Transverse colon (tissue), 4 donors: ENCODE data around the gene TRIM8. TPM values are rescaled to one million over a fixed set of nuclear protein-coding genes. Genes with fewer than 3 reads are reported as not detected.

Experiments
- DNase-seq: peaks from one replicate; pipeline ENCODE4 v3.0.0-alpha.2; 2019
- H3K27ac ChIP-seq, 4 donors: fragments of 200-600 bp; sonication (generic); 2 replicates each; pipeline ENCODE4 v1.5.1; 2016 to 2018; ENCODE audit warnings: inconsistent platforms in 4 of 4
- H3K27me3 ChIP-seq: fragments of 200-600 bp; sonication (generic); 2 replicates; pipeline ENCODE4 v1.5.1; 2017; ENCODE audit warnings: inconsistent platforms
- H3K36me3 ChIP-seq, 4 donors: fragments of 200-600 bp; sonication (generic); 2 replicates each; pipeline ENCODE4 v1.5.1; 2017 to 2019; ENCODE audit warnings: inconsistent platforms in 4 of 4
- H3K4me1 ChIP-seq, 4 donors: fragments of 200-600 bp; sonication (generic); 2 replicates each; pipeline ENCODE4 v1.5.1; 2017 to 2020; ENCODE audit warnings: inconsistent platforms in 4 of 4
- H3K4me3 ChIP-seq, 4 donors: fragments of 200-600 bp; sonication (generic); 1 replicate in 1 of 4; 2 replicates in 3 of 4; pipeline versions ENCODE4 v1.5.1 to v1.6.1; 2017 to 2019; ENCODE audit warnings: inconsistent platforms in 4 of 4
- H3K9me3 ChIP-seq, 2 donors: fragments of 200-600 bp; sonication (generic); 2 replicates each; pipeline ENCODE4 v1.5.1; 2017 to 2019; ENCODE audit warnings: inconsistent platforms in 2 of 2
- EP300 ChIP-seq: sonication (generic); formaldehyde crosslinking; IDR thresholded peaks from one replicate; pipeline ENCODE4 v1.6.1; 2017; ENCODE audit warnings: antibody characterized with exemption, low read depth
- POLR2A ChIP-seq: fragments of 450-650 bp; IDR thresholded peaks from one replicate; pipeline ENCODE4 v1.6.1; 2016; ENCODE audit warnings: antibody characterized with exemption, mild to moderate bottlenecking, moderate library complexity
- POLR2AphosphoS5 ChIP-seq, 3 donors: sonication (generic); formaldehyde crosslinking; IDR thresholded peaks; one replicate each; pipeline ENCODE4 v1.6.1; 2016; ENCODE audit warnings: antibody characterized with exemption in 3 of 3
- WGBS, 2 donors: methylation state at CpG; one replicate each; pipeline ENCODE4 v1.1.5; 2018; ENCODE audit warnings: low coverage in 1 of 2; 5-methylcytosine and 5-hydroxymethylcytosine counted together
- in situ Hi-C, 4 donors: fragments of 200-750 bp; cut with MboI; loops; one replicate each; pipeline versions ENCODE4 v1.15.0 to v1.15.1; 2017; ENCODE audit warnings: low sequenced_read_pairs in 3 of 4, low pct_ligation_motif_present in 1 of 4, low pct_unique_long_range_greater_than_20kb in 1 of 4
- intact Hi-C: fragments of 100-400 bp; cut with DNase I; formaldehyde crosslinking; loops from one replicate; pipeline ENCODE4 v1.15.1; 2023; ENCODE audit warnings: low total_unique reads
- total RNA-seq, 4 donors: library from RNA; depleted of rRNA; stranded (reverse); fragments of >200 nt; gene quantifications; one replicate each; pipeline ENCODE4 v1.1.0, GENCODE V29; 2016
- TF ChIP-seq, protein P1 (sequence below), 5 experiments: fragments of 200-600 bp in 3 of 5; fragments of 450-650 bp in 2 of 5; sonication (generic) in 3 of 5; IDR thresholded peaks; 1 replicate in 2 of 5; 2 replicates in 3 of 5; pipeline ENCODE4 v1.5.1; 2016 to 2017; ENCODE audit warnings: antibody characterized with exemption in 5 of 5, inconsistent platforms in 3 of 5, mild to moderate bottlenecking in 2 of 5, moderate library complexity in 1 of 5

Gene TRIM8
- total RNA-seq, 4 donors from 2014 or later: 59.1 to 108 (median 66.8) TPM

DNA sequence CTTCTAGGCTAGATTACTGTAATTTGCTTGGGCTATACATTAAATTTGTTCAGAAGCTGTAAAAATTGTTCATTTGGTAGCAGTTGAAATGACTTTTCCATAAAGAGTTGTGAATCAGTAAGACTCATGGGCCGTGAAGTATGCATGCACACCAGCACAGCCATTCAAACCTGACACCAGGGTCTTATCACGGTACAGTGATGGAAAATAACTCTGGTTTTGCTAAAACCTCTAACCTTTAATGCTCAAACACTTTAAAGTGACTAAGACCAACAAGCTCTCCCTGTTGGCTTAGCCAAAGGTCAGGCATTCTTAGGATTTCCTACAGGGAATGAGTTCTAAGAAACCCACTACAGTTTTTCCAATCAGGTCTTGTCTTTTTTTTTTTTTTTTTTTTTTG is 58.5 kb downstream of the TRIM8 start:
- TF ChIP-seq, protein P1, sequence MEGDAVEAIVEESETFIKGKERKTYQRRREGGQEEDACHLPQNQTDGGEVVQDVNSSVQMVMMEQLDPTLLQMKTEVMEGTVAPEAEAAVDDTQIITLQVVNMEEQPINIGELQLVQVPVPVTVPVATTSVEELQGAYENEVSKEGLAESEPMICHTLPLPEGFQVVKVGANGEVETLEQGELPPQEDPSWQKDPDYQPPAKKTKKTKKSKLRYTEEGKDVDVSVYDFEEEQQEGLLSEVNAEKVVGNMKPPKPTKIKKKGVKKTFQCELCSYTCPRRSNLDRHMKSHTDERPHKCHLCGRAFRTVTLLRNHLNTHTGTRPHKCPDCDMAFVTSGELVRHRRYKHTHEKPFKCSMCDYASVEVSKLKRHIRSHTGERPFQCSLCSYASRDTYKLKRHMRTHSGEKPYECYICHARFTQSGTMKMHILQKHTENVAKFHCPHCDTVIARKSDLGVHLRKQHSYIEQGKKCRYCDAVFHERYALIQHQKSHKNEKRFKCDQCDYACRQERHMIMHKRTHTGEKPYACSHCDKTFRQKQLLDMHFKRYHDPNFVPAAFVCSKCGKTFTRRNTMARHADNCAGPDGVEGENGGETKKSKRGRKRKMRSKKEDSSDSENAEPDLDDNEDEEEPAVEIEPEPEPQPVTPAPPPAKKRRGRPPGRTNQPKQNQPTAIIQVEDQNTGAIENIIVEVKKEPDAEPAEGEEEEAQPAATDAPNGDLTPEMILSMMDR (IDR thresholded peaks at IDR 0.05): no peak
- no peak for TF ChIP-seq POLR2AphosphoS5 (IDR thresholded peaks at IDR 0.05)
- TF ChIP-seq POLR2A: no peak
- no peak for TF ChIP-seq EP300
- H3K4me3 ChIP-seq: no peak overlapping the region
- 67 to 98% methylated on average over 1 to 2 of the region's 2 CpGs for WGBS, 2 donors
- DNase-seq: no peak
- H3K4me1 ChIP-seq: no peaks in the 10 kb centered on the region
- in situ Hi-C loops: no loop called here
- peaks cover 0 to 10% (median 3%) of the 10 kb centered on the region in 4 donors for H3K36me3 ChIP-seq
- no peaks in the 10 kb centered on the region for H3K9me3 ChIP-seq
- no peak overlapping the region for H3K27ac ChIP-seq
- intact Hi-C loops: no loop called here
- no peaks in the 10 kb centered on the region for H3K27me3 ChIP-seq

DNA sequence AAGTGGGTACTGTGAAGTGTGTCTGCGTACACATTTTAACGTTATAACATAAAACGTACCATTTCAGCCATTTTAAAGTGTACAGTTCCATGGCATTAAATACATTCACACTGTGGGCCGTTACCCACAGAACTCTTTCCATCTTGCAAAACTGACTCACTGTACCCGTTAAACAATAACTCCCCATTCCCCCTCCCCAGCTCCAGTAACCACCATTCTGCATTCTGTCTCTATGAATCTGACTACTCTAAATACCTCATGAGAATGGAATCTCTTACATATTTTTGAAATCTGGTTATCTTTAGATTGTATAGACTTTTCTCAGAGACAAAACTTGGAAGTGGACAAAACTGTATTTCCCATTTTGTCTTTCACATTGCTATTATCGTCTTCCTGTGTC is 60.6 kb downstream of the TRIM8 start:
- in situ Hi-C loops (no loop called here), intact Hi-C loops (no loop called here)
- TF ChIP-seq, protein P1 (IDR thresholded peaks at IDR 0.05): no peak
- TF ChIP-seq POLR2AphosphoS5 (IDR thresholded peaks at IDR 0.05): no peak
- TF ChIP-seq EP300: no peak
- no peak for TF ChIP-seq POLR2A
- Histone ChIP-seq H3K9me3 (no peaks in the 10 kb centered on the region), H3K27me3 (no peaks in the 10 kb centered on the region), H3K27ac (no peak overlapping the region), H3K36me3 (no peaks in the 10 kb centered on the region), H3K4me1 (no peaks in the 10 kb centered on the region), H3K4me3 (no peak overlapping the region)
- 68 to 88% methylated on average over 3 to 6 of the region's 6 CpGs for WGBS, 2 donors
- DNase-seq: no peak

DNA sequence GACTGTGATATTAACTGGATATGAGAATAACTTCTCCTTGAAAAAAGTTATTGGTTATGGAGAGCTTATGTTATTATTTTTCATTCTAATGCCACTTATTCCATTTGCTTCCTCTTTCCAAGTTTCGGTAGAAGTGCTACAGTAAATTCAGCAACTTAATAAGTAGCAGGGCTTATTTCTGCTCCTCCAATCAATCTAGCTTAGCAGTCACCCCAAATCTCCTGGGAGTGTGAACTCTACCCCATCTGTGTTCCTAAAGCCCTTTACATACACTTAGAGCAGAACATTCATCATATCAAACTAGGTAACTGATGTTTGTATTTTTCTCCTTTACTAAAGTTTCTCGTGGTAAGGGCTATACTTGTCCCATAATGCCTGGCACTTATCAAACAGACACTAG is 61.3 kb downstream of the TRIM8 start:
- in situ Hi-C loops: no loop called here
- Histone ChIP-seq H3K4me1 (no peaks in the 10 kb centered on the region), H3K9me3 (no peaks in the 10 kb centered on the region), H3K27ac (no peak overlapping the region), H3K4me3 (no peak overlapping the region), H3K27me3 (no peaks in the 10 kb centered on the region), H3K36me3 (no peaks in the 10 kb centered on the region)
- DNase-seq: no peak
- 55 to 92% methylated on average over 2 of the region's 2 CpGs for WGBS, 2 donors
- TF ChIP-seq EP300: no peak
- TF ChIP-seq POLR2AphosphoS5 (IDR thresholded peaks at IDR 0.05): no peak
- TF ChIP-seq, protein P1 (IDR thresholded peaks at IDR 0.05): no peak
- TF ChIP-seq POLR2A: no peak
- intact Hi-C loops: no loop called here

Other genes starting within 250 kb of the TRIM8 start
- 10 to 100 TPM in 3 of 4 donors, 1 to 10 TPM in 1; 4.4 to 24.5 (median 17.8) TPM for gene NFKB2, start 248.8 kb upstream of the TRIM8 start, total RNA-seq
- gene PSD, start 225.7 kb upstream of the TRIM8 start, total RNA-seq: 10 to 100 TPM; 38.9 to 56.1 (median 49.4) TPM
- gene FBXL15, start 223.6 kb upstream of the TRIM8 start, total RNA-seq: 10 to 100 TPM; 16.7 to 56.3 (median 46.0) TPM
- 10 to 100 TPM in 3 of 4 donors, 1 to 10 TPM in 1; 5.2 to 35.2 (median 33.5) TPM for gene CUEDC2, start 211.9 kb upstream of the TRIM8 start, total RNA-seq
- gene C10orf95, start 192.9 kb upstream of the TRIM8 start, total RNA-seq: 10 to 100 TPM in 1 of 4 donors, 1 to 10 TPM in 1, under 1 TPM in 2; 0.48 to 34.4 (median 1.1) TPM
- 10 to 100 TPM; 49.7 to 90.8 (median 79.4) TPM for gene ACTR1A, start 141.8 kb upstream of the TRIM8 start, total RNA-seq
- 10 to 100 TPM in 1 of 4 donors, 1 to 10 TPM in 3; 5.4 to 13.8 (median 6.6) TPM for gene SUFU, start 140.5 kb upstream of the TRIM8 start, total RNA-seq
- 1 to 10 TPM; 2.2 to 3.4 (median 2.8) TPM for gene ARL3, start 69.9 kb downstream of the TRIM8 start, total RNA-seq
- 10 to 100 TPM in 2 of 4 donors, 1 to 10 TPM in 2; 2.1 to 64.9 (median 7.3) TPM for gene SFXN2, start 70.2 kb downstream of the TRIM8 start, total RNA-seq
- 100 to 1,000 TPM in 2 of 4 donors, 10 to 100 TPM in 2; 68.9 to 168 (median 129) TPM for gene WBP1L, start 99.5 kb downstream of the TRIM8 start, total RNA-seq
- gene CYP17A1, start 192.9 kb downstream of the TRIM8 start, total RNA-seq: 10 to 100 TPM in 1 of 4 donors, not detected in 3; 13.3 TPM
- gene BORCS7, start 209.8 kb downstream of the TRIM8 start, total RNA-seq: 10 to 100 TPM in 3 of 4 donors, 1 to 10 TPM in 1; 4.1 to 39.4 (median 32.5) TPM
- 1 to 10 TPM in 2 of 4 donors, under 1 TPM in 1, not detected in 1; 0.96 to 3.4 (median 2.9) TPM for gene AS3MT, start 225.0 kb downstream of the TRIM8 start, total RNA-seq